CD4-positive, alpha-beta T cell treated with Interleukin-10 for 1 hour (primary cell): Measurements from ENCODE around the gene TEN1.
A peak's percentile ranks its signal among the peaks of the same experiment; 100 is the strongest.

Source experiments
- DNase-seq: peaks from one replicate; pipeline ENCODE4 v3.0.0-alpha.2; 2020

The TEN1 gene

GRCh38 chr17:76007850-76008165, 28.8 kb downstream of the TEN1 start:
- no peak for DNase-seq

- DNase-seq: no peak
Measured at GRCh38 chr17:76008208-76008607, 29.2 kb downstream of the TEN1 start.

- DNase-seq: no peak
Measured at GRCh38 chr17:76008630-76009425, 29.8 kb downstream of the TEN1 start.

DNA sequence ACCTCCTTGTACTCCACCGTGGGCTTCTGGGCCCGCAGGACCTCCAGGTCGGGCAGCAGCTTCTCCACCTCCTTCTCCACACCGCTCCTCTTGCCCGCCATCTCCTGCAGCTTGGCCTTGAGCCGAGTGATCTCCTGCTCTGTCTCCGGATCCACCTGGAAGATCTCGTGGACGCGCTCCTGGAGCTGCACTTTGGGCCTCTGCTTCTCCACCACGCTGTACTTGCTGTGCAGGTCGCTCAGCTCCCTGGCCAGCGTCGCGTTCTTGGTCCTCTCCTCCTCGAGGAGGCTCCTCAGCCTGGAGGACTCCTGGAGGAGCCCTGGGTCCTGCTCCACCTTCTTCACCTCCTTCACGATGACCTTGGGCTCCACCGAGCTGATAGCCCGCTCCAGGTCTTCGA, 30.4 kb downstream of the TEN1 start:
- no peak for DNase-seq

- no peak for DNase-seq
Measured at GRCh38 chr17:76009969-76010661, 31.1 kb downstream of the TEN1 start.

GRCh38 chr17:76011951-76012350, 32.9 kb downstream of the TEN1 start:
- no peak for DNase-seq

DNA sequence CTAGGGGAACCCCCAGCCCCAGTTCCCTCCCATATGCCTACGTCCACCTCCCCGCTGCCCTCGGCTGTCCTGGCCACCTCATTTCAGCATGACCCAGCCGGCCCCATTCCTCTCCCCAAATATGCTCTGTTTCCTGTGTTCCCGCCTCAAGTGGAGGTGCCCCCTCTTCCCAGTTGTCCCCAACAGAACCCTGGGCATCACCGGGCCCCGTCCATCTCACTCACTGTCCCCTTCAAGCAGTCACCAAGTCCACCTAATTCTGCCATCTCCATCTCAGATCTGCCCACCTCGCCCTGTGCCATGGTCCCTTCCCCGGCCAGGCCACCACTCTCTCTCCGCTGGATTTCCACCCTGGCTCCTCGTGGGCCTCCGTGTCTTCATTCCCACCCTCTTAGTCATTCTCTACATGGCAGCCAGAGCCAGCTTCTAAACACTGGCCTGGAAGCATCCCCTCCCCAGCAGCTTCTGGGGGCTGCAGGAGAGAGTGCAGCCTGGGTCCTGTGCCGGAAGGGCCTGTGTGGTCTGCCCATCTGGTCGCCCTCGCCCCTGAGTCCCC, 34.4 kb downstream of the TEN1 start:
- DNase-seq: no peak

GRCh38 chr17:76014100-76014924, 35.3 kb downstream of the TEN1 start:
- DNase-seq: peak; percentile 81

- DNase-seq: no peak
Measured at GRCh38 chr17:76014925-76015261, 35.9 kb downstream of the TEN1 start.

DNA sequence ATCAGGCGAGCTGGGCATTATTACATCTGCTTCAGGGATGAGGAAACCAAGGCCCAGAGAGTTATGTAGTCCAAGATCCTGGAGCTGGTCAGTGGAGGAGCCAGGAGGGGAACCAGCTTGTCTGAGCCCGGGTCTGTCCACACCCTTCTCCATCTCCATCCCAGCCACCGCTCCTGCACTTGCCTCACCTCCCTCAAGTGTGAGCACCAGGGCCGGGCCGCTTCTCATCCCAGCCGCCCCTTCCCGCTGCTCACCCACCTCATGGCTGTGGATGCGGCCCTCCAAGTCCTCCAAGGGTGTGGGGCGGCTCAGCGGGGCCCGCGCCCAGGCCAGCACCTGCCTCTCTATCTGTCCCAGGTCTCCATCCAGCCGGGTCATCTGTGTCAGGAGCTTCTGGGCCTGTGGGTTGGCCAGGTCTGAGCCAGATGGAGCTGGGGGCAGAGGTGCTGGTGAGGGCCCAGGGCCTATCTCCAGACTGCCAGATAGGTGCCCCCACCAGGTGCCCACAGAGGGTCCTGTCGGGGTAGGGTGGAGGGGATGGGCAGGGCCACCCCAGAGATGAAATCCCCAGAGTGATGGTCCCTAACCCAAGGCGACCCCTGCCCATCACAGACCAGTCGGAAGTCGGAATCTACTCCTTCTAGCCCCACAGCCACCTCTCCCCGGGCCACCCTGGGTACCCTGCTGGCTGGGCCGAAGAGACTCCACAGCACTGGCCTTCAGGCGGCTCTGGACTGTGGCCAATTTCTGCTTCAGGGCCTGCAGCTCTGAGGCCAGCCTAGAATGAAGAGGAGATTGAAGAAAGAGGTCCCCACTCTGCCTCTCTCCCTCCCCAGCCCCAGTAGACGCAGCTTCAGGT, 38.7 kb downstream of the TEN1 start:
- no peak for DNase-seq

DNA sequence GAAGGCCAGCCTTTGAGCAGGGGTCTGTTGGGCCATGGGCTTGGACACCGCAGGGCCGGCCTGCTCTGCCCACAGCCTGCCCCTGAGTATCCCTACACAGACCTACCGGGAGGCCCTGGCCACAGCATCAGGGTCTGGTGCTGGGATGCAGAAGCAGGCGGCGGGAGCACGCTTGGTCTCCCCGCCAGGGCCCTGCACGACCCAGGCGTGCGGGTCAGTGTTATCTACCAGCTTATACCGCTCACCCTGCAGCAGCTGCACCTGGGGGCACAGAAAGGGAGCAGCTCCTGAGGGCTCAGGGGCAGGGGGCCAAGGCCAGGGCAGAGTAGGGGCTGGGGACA, 39.3 kb downstream of the TEN1 start:
- DNase-seq: no peak

DNA sequence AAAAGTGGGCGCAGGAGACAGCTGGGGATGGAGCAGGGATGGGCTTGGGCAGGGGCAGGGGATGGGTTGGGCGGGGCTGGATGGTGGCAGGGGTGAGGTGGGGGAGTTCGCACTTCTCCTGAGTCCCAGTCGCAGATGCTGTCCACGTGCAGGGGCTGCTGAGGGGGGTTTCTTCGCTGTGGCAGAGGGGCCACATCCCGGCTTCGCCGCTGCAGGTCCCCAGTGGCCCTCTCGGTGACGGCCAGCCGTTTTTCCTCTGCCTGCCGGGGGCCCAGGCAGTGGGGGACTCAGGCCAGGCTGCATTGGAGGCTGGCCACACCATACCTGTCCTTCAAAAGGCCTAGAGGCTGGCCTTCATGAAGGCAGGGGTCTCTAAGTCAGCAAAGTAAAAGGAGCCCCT, 39.8 kb downstream of the TEN1 start:
- no peak for DNase-seq

DNA sequence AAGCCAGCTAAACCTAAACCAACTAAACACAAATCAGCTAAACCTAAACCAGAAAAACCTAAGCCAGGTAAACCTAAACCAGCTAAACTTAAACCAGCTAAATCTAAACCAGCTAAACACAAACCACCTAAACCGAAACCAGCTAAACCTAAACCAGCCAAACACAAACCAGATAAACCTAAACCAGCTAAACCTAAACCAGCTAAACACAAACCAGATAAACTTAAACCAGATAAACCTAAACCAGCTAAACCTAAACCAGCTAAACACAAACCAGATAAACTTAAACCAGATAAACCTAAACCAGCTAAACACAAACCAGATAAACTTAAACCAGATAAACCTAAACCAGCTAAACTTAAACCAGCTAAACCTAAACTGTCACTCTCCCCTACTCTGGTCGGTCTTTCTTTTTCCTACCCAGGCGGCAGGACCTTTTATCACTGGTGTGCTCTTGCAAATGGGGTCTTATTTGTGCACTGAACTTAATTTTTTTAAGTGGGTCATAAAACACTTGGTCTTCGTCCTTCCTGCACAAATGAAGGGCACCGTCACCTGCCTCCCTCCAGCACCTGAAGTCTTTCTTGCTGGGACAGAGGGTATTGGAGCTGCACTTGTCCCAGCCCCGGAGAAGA, 40.9 kb downstream of the TEN1 start:
- DNase-seq: no peak

GRCh38 chr17:76022285-76022684, 43.2 kb downstream of the TEN1 start:
- no peak for DNase-seq

- no peak for DNase-seq
Measured at GRCh38 chr17:76022973-76023899, 44.2 kb downstream of the TEN1 start.

DNA sequence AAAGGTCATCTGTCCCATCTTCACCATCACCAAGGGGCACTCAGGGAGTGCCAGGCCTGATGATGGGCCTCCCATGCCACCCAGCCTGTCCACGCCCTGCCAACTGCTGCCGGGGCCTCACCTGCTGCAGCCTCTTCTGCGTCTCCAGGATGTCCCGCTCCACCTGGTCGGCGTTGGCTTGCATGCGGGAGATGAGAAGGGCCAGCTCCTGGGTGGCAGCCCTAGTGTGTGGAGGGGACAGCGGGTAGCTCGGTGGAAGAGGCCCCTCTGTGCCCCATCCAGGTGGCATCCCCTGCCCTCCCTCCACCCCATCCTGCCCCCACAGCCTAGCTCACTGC, 44.8 kb downstream of the TEN1 start:
- no peak for DNase-seq

GRCh38 chr17:76024353-76024752, 45.3 kb downstream of the TEN1 start:
- no peak for DNase-seq

DNA sequence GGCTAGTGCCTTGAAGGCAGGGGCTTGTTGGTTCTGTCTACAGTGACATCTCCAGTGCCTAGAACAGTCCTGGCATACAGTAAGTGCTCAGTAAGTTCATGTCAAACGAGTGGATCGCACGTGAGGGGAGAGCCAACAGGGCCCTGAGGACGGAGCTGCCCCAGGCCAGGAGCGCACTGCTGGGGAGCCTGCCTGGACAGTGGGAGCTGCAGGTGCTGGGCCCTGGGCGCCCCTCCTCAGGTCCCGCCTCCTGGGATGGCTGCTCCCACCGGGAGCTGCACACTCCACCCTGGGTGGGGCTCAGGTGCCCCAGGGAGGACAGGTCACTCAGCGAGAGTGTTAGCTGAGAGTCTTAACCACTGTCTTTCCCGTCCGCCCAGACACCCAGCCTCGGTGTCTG, 46.3 kb downstream of the TEN1 start:
- DNase-seq: no peak

GRCh38 chr17:76026714-76027158, 47.7 kb downstream of the TEN1 start:
- DNase-seq: no peak

DNA sequence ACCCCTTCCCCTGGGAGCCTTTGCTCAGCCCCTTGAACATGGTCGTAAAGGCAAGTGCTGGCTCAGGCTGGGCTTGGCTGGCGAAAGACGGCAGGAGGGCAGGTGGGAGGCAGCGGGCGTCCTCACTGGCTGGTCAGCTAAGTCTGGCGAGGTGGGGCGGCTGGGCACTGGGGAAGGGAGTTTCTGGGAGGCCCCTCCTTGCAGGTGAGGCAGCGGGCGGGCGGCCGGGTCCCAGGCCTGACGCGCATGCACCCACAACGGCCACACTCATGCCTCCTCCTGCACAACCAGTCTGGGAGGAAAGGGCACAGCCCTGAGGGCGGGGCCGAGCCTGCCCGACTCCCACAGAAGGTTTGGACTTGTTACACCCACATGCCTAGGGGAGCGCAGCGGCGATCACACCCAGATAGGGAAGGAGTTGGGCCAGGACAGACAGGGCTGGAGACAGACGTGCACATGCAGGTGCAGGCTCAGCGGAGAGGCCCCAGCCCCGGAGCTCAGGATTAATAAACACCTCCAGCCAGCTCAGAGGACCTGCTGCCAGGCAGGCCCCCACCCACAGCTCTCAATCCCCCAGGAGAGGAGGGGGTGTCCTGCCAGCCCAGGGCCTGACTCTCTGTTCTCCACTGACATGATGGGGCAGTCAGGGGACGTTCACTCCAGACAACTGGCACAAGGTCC, 48.3 kb downstream of the TEN1 start, which contains the start of gene EVPL:
EVPL (minus strand) TSS at position 148 of the 681 bp plus-strand sequence; CDS start at position 40, 108 bp downstream.
- DNase-seq: no peak
